CD4-positive, CD25-positive, alpha-beta regulatory T cell (primary cell): ENCODE measurements around the gene MAP1B. TPM values are rescaled to one million over a fixed set of nuclear protein-coding genes. Genes with fewer than 3 reads are reported as not detected.

Source experiments
- ATAC-seq, 2 donors: fragments of 150-1000 bp; cut with Tn5 transposase; one replicate each; pipeline ENCODE4 v1.10.0; 2021; ENCODE audit warnings: low read depth in 2 of 2, moderate number of reproducible peaks in 2 of 2, moderate library complexity in 1 of 2
- DNase-seq, 3 donors: peaks; one replicate each; pipeline versions ENCODE4 v3.0.0 to v3.0.0-alpha.2; 2012 to 2022; ENCODE audit warnings: mixed read lengths in 1 of 3
- H3K27ac ChIP-seq: one replicate; pipeline ENCODE4 v1.7.0; 2013; ENCODE audit warnings: mild to moderate bottlenecking, low read length; ENCODE audit not compliant: insufficient read depth, poor library complexity, severe bottlenecking
- H3K27me3 ChIP-seq: one replicate; pipeline ENCODE4 v1.7.0; 2013; ENCODE audit warnings: low read length; ENCODE audit not compliant: control insufficient read depth, insufficient read depth
- H3K36me3 ChIP-seq: one replicate; pipeline ENCODE4 v1.7.0; 2013; ENCODE audit warnings: mild to moderate bottlenecking, low read length, moderate library complexity; ENCODE audit not compliant: control insufficient read depth, insufficient read depth
- H3K4me1 ChIP-seq: 2 replicates; pipeline ENCODE4 v1.7.0; 2013; ENCODE audit warnings: mild to moderate bottlenecking, low read length; ENCODE audit not compliant: insufficient read depth, control insufficient read depth, poor library complexity, severe bottlenecking
- H3K4me3 ChIP-seq: one replicate; pipeline ENCODE4 v1.7.0; 2013; ENCODE audit warnings: low read depth, mild to moderate bottlenecking, low read length, moderate library complexity
- H3K9me3 ChIP-seq, 2 experiments: 1 replicate in 1 of 2; 2 replicates in 1 of 2; pipeline ENCODE4 v1.7.0; 2013; ENCODE audit warnings: low read length in 2 of 2, mild to moderate bottlenecking in 1 of 2, moderate library complexity in 1 of 2; ENCODE audit not compliant: control insufficient read depth in 2 of 2
- H3K27ac Mint-ChIP-seq, 3 donors: one replicate each; pipeline ENCODE4 v1.8.0; 2020 to 2022; ENCODE audit warnings: mild to moderate bottlenecking in 3 of 3, mixed read lengths in 3 of 3, moderate library complexity in 2 of 3
- H3K27me3 Mint-ChIP-seq: one replicate; pipeline ENCODE4 v1.8.0; 2022; ENCODE audit warnings: mild to moderate bottlenecking, mixed read lengths
- H3K36me3 Mint-ChIP-seq: one replicate; pipeline ENCODE4 v1.8.0; 2020; ENCODE audit warnings: mixed read lengths
- H3K4me1 Mint-ChIP-seq, 4 donors: one replicate each; pipeline ENCODE4 v1.8.0; 2020 to 2022; ENCODE audit warnings: mixed read lengths in 4 of 4, mild to moderate bottlenecking in 1 of 4
- H3K4me3 Mint-ChIP-seq, 4 donors: one replicate each; pipeline ENCODE4 v1.8.0; 2020 to 2022; ENCODE audit warnings: mild to moderate bottlenecking in 4 of 4, mixed read lengths in 4 of 4, moderate library complexity in 3 of 4
- H3K9me3 Mint-ChIP-seq, 7 donors: one replicate each; pipeline ENCODE4 v1.8.0; 2020 to 2022; ENCODE audit warnings: mixed read lengths in 7 of 7, mild to moderate bottlenecking in 3 of 7, moderate library complexity in 2 of 7
- polyA plus RNA-seq, 4 donors: library from polyadenylated mRNA; unstranded; fragments of 300-500 nt; fragmentation: Illumina TruSeq; gene quantifications; one replicate each; pipeline ENCODE4 v1.2.3, GENCODE V29; 2021
- total RNA-seq: library from RNA; stranded (reverse); gene quantifications from one replicate; pipeline ENCODE4 v1.2.3, GENCODE V29; 2022

Gene MAP1B
- total and polyA plus RNA-seq, 5 donors from 2014 or later = 0.12 to 0.23 (median 0.14) TPM

DNA sequence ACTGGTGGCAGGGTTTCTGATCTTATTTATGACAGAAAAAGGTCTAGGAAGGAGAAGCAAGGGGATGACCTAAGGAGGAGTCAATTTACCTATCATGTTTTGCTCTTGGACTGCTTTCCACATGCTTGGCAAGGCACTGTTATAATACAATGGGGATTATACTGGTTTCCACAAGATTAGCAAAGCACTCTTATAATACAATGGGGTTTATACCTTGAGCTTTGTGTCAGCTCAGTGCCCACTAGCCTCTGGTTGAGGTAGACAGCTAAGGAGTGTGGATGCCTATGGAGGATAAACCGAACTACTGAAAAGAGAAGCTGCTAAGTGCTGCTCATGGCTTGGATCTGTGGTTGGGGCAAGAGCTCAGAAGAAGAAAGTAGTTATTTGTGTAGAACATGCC is 144.1 kb downstream of the MAP1B start:
- Histone ChIP-seq H3K27ac (no peak overlapping the region), H3K27me3 (no peaks in the 10 kb centered on the region), H3K4me1 (peaks cover under 1% of the 10 kb centered on the region), H3K4me3 (no peak overlapping the region), H3K36me3 (peaks cover 5% of the 10 kb centered on the region), H3K9me3 (no peaks in the 10 kb centered on the region)
- DNase-seq (no peak), ATAC-seq (no peak)
- Mint-ChIP-seq H3K36me3 (peaks cover 14% of the 10 kb centered on the region), H3K4me1 (peaks cover 11 to 20% (median 14%) of the 10 kb centered on the region in 4 donors), H3K27ac (peak overlapping the region in 2 of 3 donors; percentile 20 to 47), H3K27me3 (no peaks in the 10 kb centered on the region), H3K9me3 (no peaks in the 10 kb centered on the region), H3K4me3 (no peak overlapping the region)

GRCh38 chr5:72252008-72252407 is 144.7 kb downstream of the MAP1B start:
- Mint-ChIP-seq H3K27ac (no peak overlapping the region), H3K4me3 (no peak overlapping the region), H3K4me1 (peaks cover 11 to 22% (median 16%) of the 10 kb centered on the region in 4 donors), H3K36me3 (peaks cover 19% of the 10 kb centered on the region), H3K9me3 (no peaks in the 10 kb centered on the region), H3K27me3 (no peaks in the 10 kb centered on the region)
- Histone ChIP-seq H3K36me3 (peaks cover 9% of the 10 kb centered on the region), H3K4me1 (peaks cover 6% of the 10 kb centered on the region), H3K9me3 (no peaks in the 10 kb centered on the region), H3K27ac (no peak overlapping the region), H3K4me3 (no peak overlapping the region), H3K27me3 (no peaks in the 10 kb centered on the region)
- DNase-seq (no peak), ATAC-seq (no peak)

DNA sequence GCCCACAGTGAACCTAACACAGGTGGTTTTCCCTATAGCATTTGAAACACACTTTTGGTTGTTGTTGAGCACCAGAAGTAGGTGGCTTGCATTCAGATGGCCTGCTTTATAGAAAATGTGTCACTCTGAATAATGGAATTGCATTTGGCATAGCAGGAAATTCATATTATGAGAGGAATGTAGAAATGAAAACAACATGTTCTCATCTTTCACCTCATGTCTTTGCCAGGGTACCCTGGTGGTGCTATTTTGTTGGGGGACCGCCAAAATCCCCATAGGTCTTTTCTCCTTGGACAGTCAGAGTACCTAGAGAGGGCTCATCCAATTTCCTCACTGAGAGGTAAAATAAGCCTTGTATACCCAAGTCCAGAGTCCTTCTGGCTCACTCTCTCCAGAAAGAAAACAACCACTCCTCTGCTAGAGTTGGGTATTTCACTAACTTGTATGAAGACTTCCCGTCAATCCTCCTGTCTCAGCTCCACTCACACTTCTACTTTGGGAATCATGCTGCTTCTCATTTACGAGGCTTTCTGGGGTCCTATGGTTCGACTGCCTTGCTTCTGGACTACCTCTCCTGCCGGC is 145.4 kb downstream of the MAP1B start:
- H3K36me3 ChIP-seq = peaks cover 11% of the 10 kb centered on the region
- Mint-ChIP-seq H3K4me1 (peaks cover 11 to 25% (median 18%) of the 10 kb centered on the region in 4 donors), H3K9me3 (no peaks in the 10 kb centered on the region), H3K27me3 (no peaks in the 10 kb centered on the region), H3K36me3 (peaks cover 23% of the 10 kb centered on the region), H3K27ac (no peak overlapping the region), H3K4me3 (no peak overlapping the region)
- H3K4me3 ChIP-seq = no peak overlapping the region
- H3K9me3 ChIP-seq = no peaks in the 10 kb centered on the region
- peaks cover 6% of the 10 kb centered on the region for H3K4me1 ChIP-seq
- no peaks in the 10 kb centered on the region for H3K27me3 ChIP-seq
- DNase-seq = no peak
- no peak for ATAC-seq
- no peak overlapping the region for H3K27ac ChIP-seq

DNA sequence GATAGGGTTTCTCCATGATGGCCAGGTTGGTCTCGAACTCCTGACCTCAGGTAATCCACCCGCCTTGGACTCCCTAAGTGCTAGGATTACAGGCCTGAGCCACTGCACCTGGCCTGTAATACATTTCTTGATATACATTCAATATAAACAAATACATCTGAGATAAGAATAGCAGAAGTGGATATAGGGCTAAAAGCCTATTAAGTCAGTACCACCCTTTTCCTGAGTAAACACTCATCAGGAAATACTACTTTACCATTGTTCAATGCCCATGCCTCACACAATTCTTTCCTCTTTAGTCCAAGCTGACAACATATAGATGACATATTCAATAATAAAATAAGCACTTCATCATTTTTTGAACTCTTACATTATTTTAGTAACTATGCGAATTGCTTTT is 148.0 kb downstream of the MAP1B start:
- Histone ChIP-seq H3K27me3 (no peaks in the 10 kb centered on the region), H3K4me3 (no peak overlapping the region), H3K27ac (no peak overlapping the region), H3K36me3 (peaks cover 11% of the 10 kb centered on the region), H3K9me3 (no peaks in the 10 kb centered on the region), H3K4me1 (peaks cover 6% of the 10 kb centered on the region)
- no peaks in the 10 kb centered on the region for H3K27me3 Mint-ChIP-seq
- H3K4me3 Mint-ChIP-seq = no peak overlapping the region
- ATAC-seq = no peak
- H3K9me3 Mint-ChIP-seq = no peaks in the 10 kb centered on the region
- no peak for DNase-seq
- H3K27ac Mint-ChIP-seq = no peak overlapping the region
- peaks cover 11 to 25% (median 19%) of the 10 kb centered on the region in 4 donors for H3K4me1 Mint-ChIP-seq
- H3K36me3 Mint-ChIP-seq = peaks cover 26% of the 10 kb centered on the region

DNA sequence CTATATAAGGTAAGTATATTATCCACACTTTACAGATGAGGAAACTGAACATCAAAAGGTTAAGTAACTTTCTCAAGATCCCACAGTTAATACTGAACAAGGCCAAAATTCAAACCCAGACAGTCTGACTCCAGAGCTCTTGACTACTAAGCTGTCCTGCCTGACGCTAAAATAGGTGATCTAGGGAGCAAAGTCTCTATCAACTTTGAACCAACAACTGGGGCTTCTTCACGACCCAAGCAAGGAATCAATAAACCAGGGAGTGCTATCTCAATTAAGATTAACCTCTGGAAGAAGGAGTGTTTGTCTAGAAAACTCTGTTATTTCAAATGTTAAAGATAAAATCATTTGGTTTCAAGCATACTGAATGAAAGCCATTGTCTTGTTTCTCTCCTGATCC is 148.4 kb downstream of the MAP1B start:
- Mint-ChIP-seq H3K27ac (no peak overlapping the region), H3K4me3 (no peak overlapping the region)

DNA sequence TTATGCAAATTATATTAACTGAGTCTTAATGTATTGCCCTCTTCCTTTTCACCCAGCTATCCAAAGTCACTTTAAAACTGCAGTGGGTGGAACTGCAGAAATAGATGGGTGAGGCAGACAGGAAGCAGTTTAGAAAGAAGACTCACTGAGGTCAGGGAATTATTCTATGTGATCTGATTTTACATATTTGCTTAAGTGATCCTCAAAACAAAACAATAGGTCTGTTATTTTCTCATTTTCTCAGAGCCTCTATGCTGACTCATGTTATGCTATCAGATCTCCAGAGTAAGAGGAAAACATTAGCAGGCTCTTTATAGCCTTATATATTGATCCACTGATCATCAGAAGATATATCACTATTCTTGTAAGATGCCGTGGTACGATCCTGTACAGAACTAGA is 149.3 kb downstream of the MAP1B start:
- Mint-ChIP-seq H3K4me1 (peaks cover 11 to 21% (median 20%) of the 10 kb centered on the region in 4 donors), H3K27me3 (no peaks in the 10 kb centered on the region), H3K27ac (no peak overlapping the region), H3K4me3 (no peak overlapping the region), H3K9me3 (no peaks in the 10 kb centered on the region), H3K36me3 (peaks cover 27% of the 10 kb centered on the region)
- ATAC-seq (no peak), DNase-seq (peak in 1 of 3 donors; percentile 12)
- H3K9me3 ChIP-seq = no peaks in the 10 kb centered on the region
- H3K27me3 ChIP-seq = no peaks in the 10 kb centered on the region
- H3K27ac ChIP-seq = no peak overlapping the region
- H3K4me1 ChIP-seq = peaks cover 6% of the 10 kb centered on the region
- H3K4me3 ChIP-seq = no peak overlapping the region
- peaks cover 11% of the 10 kb centered on the region for H3K36me3 ChIP-seq

More for the DNA sequence above, 148.4 kb downstream of the MAP1B start:
- H3K27ac ChIP-seq = no peak overlapping the region
- ATAC-seq (no peak), DNase-seq (no peak)
- no peak overlapping the region for H3K4me3 ChIP-seq
- peaks cover 11% of the 10 kb centered on the region for H3K36me3 ChIP-seq
- H3K36me3 Mint-ChIP-seq = peaks cover 24% of the 10 kb centered on the region
- H3K27me3 ChIP-seq = no peaks in the 10 kb centered on the region
- no peaks in the 10 kb centered on the region for H3K27me3 Mint-ChIP-seq
- peaks cover 11 to 25% (median 19%) of the 10 kb centered on the region in 4 donors for H3K4me1 Mint-ChIP-seq
- H3K4me1 ChIP-seq = peaks cover 6% of the 10 kb centered on the region
- no peaks in the 10 kb centered on the region for H3K9me3 ChIP-seq
- H3K9me3 Mint-ChIP-seq = no peaks in the 10 kb centered on the region

Other genes starting within 250 kb of the MAP1B start
- gene MRPS27, start 212.8 kb downstream of the MAP1B start, total RNA-seq = 36.2 TPM
- gene MRPS27, start 212.8 kb downstream of the MAP1B start, polyA plus RNA-seq = 10 to 100 TPM; 39.0 to 53.1 (median 43.4) TPM
- gene PTCD2, start 212.9 kb downstream of the MAP1B start, total RNA-seq = 3.4 TPM
- gene PTCD2, start 212.9 kb downstream of the MAP1B start, polyA plus RNA-seq = 1 to 10 TPM; 5.4 to 6.5 (median 5.9) TPM